WTC11 (cell line): ENCODE measurements around the gene PNMA6E. TPM values are rescaled to one million over a fixed set of nuclear protein-coding genes. Genes with fewer than 3 reads are reported as not detected.

Experiments
- ATAC-seq: fragments of 200-7000 bp; cut with Tn5 transposase; 2 replicates; pipeline ENCODE4 v1.10.0; 2021; ENCODE audit warnings: mild to moderate bottlenecking, moderate library complexity
- CTCF ChIA-PET: fragments of 300-600 bp; sonication (Branson Sonifier 250); formaldehyde crosslinking; loops from one replicate; lab custom pipeline; 2021; ENCODE audit warnings: antibody characterized with exemption; lab: Charles Lee
- POLR2A ChIA-PET: fragments of 350-600 bp; sonication (Branson Sonifier 250); formaldehyde crosslinking; loops from one replicate; lab custom pipeline; 2021; ENCODE audit warnings: antibody characterized with exemption; lab: Charles Lee
- DNase-seq: peaks from one replicate; pipeline ENCODE4 v3.0.0; 2021; ENCODE audit warnings: low spot score
- H3K27ac Mint-ChIP-seq: 2 replicates; pipeline ENCODE4 v1.8.0; 2021; ENCODE audit warnings: mixed read lengths
- H3K27me3 Mint-ChIP-seq: 2 replicates; pipeline ENCODE4 v1.8.0; 2021; ENCODE audit warnings: low read depth, mild to moderate bottlenecking, moderate library complexity, mixed read lengths
- H3K36me3 Mint-ChIP-seq: 2 replicates; pipeline ENCODE4 v1.8.0; 2021; ENCODE audit warnings: mixed read lengths
- H3K4me1 Mint-ChIP-seq: 2 replicates; pipeline ENCODE4 v1.8.0; 2022; ENCODE audit warnings: mixed read lengths
- H3K4me3 Mint-ChIP-seq: 2 replicates; pipeline ENCODE4 v1.8.0; 2021; ENCODE audit warnings: mild to moderate bottlenecking, moderate library complexity, mixed read lengths
- H3K9me3 Mint-ChIP-seq: 2 replicates; pipeline ENCODE4 v1.8.0; 2021; ENCODE audit warnings: mixed read lengths
- CBFB ChIP-seq: sonication (generic); formaldehyde crosslinking; IDR thresholded peaks from 2 replicates; pipeline ENCODE4 v1.8.1; 2022; ENCODE audit warnings: mild to moderate bottlenecking, low read depth, missing genetic modification reagents
- EMX1 ChIP-seq: fragments of 250-450 bp; sonication (Bioruptor Pico); IDR thresholded peaks from 2 replicates; pipeline ENCODE4 v1.8.0; 2021; ENCODE audit warnings: mild to moderate bottlenecking
- GABPB1 ChIP-seq: sonication (generic); formaldehyde crosslinking; IDR thresholded peaks from 2 replicates; pipeline ENCODE4 v1.8.1; 2023; ENCODE audit warnings: mild to moderate bottlenecking, missing genetic modification reagents
- GTF2I ChIP-seq: fragments of 250-450 bp; sonication (Bioruptor Pico); conservative IDR thresholded peaks from 2 replicates; pipeline ENCODE4 v1.4.0; 2021; ENCODE audit warnings: mild to moderate bottlenecking
- JUN ChIP-seq: sonication (generic); formaldehyde crosslinking; IDR thresholded peaks from 2 replicates; pipeline ENCODE4 v1.8.0; 2023; ENCODE audit warnings: mild to moderate bottlenecking, missing genetic modification reagents
- MYBL2 ChIP-seq: sonication (generic); formaldehyde crosslinking; IDR thresholded peaks from 2 replicates; pipeline ENCODE4 v1.8.1; 2023; ENCODE audit warnings: mild to moderate bottlenecking, moderate library complexity, missing genetic modification reagents
- OVOL2 ChIP-seq: fragments of 250-450 bp; sonication (Bioruptor Pico); IDR thresholded peaks from 2 replicates; pipeline ENCODE4 v1.9.0; 2021; ENCODE audit warnings: mild to moderate bottlenecking, borderline replicate concordance
- RELA ChIP-seq: sonication (generic); formaldehyde crosslinking; IDR thresholded peaks from 2 replicates; pipeline ENCODE4 v1.8.1; 2022; ENCODE audit warnings: missing genetic modification reagents, mild to moderate bottlenecking, borderline replicate concordance
- SMAD3 ChIP-seq: sonication (generic); formaldehyde crosslinking; IDR thresholded peaks from 2 replicates; pipeline ENCODE4 v1.8.0; 2022; ENCODE audit warnings: missing genetic modification reagents, mild to moderate bottlenecking, borderline replicate concordance
- SOX15 ChIP-seq: fragments of 250-450 bp; sonication (Bioruptor Pico); IDR thresholded peaks from 2 replicates; pipeline ENCODE4 v1.9.0; 2021; ENCODE audit warnings: mild to moderate bottlenecking
- ZBTB21 ChIP-seq: sonication (generic); formaldehyde crosslinking; IDR thresholded peaks from 2 replicates; pipeline ENCODE4 v1.8.1; 2023; ENCODE audit warnings: mild to moderate bottlenecking, missing genetic modification reagents, borderline replicate concordance
- ZNF219 ChIP-seq: sonication (generic); formaldehyde crosslinking; IDR thresholded peaks from 2 replicates; pipeline ENCODE4 v1.8.0; 2023; ENCODE audit warnings: missing genetic modification reagents, mild to moderate bottlenecking, borderline replicate concordance
- ZNF416 ChIP-seq: fragments of 250-450 bp; sonication (Bioruptor Pico); IDR thresholded peaks from 2 replicates; pipeline ENCODE4 v1.9.0; 2021; ENCODE audit warnings: mild to moderate bottlenecking, inconsistent platforms
- total RNA-seq: library from RNA; stranded (reverse); gene quantifications from 3 replicates; pipeline ENCODE4 v1.2.3, GENCODE V29; 2021
- TF ChIP-seq, protein P1 (sequence below): sonication (generic); formaldehyde crosslinking; IDR thresholded peaks from 2 replicates; pipeline ENCODE4 v1.8.1; 2023; ENCODE audit warnings: mild to moderate bottlenecking, missing genetic modification reagents
- TF ChIP-seq, protein P2 (sequence below): fragments of 250-450 bp; sonication (Bioruptor Pico); IDR thresholded peaks from 2 replicates; pipeline ENCODE4 v2.1.2; 2022; ENCODE audit warnings: mild to moderate bottlenecking, moderate library complexity
- TF ChIP-seq, protein P3 (sequence below): sonication (generic); formaldehyde crosslinking; IDR thresholded peaks from 2 replicates; pipeline ENCODE4 v1.8.1; 2022; ENCODE audit warnings: missing genetic modification reagents, borderline replicate concordance
- TF ChIP-seq, protein P4 (sequence below): sonication (generic); formaldehyde crosslinking; IDR thresholded peaks from 2 replicates; pipeline ENCODE4 v1.8.0; 2023; ENCODE audit warnings: mild to moderate bottlenecking, missing genetic modification reagents
- TF ChIP-seq, protein P5 (sequence below): sonication (generic); formaldehyde crosslinking; IDR thresholded peaks from 2 replicates; pipeline ENCODE4 v1.8.0; 2023; ENCODE audit warnings: missing genetic modification reagents

Gene PNMA6E
- total RNA-seq, 1 experiment from 2014 or later: not detected

DNA sequence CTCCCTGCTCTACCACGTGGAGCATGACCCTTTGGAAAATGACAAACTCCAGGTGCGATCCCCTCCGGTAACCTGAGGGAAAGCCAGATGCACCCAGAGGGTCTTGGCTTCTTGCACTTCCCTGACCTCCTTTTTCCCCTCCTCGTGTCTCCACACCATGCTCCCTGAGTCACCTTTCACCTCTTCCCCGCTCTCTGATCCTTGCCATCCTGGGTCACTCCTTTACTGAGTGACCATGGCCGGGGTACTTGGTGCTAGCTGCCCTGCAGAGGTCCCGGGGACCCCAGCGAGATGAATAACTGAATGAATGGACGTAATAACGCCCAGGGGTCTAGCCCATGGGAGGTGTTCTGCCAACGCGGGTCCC is 9.7 kb upstream of the PNMA6E start (continued):
- TF ChIP-seq ZNF219 (CRISPR knock-in tag) (no peak), RELA (CRISPR knock-in tag) (no peak)

DNA sequence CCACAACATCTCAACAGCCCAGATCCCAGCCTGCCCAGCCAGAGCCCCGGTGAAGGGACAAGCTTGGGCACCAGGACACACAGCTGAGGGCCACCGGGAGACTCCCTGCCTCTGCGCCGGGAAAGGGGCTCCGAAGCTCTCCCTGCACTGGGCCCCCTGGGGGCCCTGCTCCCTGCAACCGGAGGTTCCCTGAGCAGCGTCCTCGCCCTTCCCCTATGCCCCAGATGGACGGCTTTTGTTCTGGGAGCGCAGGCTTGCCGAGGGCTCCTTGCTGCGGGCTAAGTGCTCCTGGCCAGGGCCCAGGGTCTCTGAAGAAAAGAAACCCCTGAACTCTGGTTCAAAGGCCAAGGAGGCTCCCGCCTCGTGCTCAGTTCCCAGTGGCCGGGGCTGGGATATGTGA is 9.2 kb upstream of the PNMA6E start:
- Mint-ChIP-seq H3K4me3 (peak overlapping the region; percentile 59), H3K27ac (no peak overlapping the region), H3K36me3 (no peaks in the 10 kb centered on the region), H3K27me3 (peaks cover 19% of the 10 kb centered on the region), H3K4me1 (peaks cover 8% of the 10 kb centered on the region), H3K9me3 (no peaks in the 10 kb centered on the region)
- no peak for DNase-seq
- ATAC-seq: no peak
- CTCF ChIA-PET: no interaction called here
- POLR2A ChIA-PET: no interaction called here
- TF ChIP-seq OVOL2 (CRISPR knock-in tag): no peak

DNA sequence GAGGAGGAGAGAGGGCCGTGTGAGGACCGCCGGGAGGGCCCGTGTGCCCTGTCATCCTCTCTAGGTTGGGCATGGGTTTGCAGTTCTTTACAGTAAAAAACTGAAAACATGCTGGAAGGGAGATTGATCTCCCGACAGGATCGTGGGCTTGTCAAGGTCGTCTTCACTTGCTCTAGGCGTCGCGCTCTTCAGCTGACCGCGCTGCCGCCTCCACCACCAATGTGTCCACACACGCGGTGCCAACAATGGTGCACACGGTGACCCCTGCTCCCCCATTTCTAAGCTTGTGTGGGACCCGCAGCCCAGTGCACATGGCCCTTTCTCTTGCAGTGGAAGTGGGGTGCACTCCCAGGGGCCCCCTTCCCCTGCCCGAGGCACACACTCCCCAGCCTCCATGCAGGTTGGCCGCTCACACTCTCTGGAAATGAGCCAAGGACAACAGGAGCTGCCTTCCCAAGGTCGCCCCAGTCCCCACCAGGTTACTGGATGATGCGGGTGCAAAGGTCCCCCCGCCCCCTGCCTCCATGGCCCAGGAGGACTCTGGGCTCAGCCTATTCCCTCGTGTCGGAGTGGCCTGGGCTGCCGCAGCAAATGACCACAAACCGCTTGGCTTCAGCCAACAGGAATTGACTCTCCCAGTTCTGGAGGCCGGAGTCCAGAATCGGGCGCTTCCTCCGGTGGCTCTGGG is 8.4 kb upstream of the PNMA6E start:
- no peak for TF ChIP-seq EMX1 (CRISPR knock-in tag)
- TF ChIP-seq, protein P1, sequence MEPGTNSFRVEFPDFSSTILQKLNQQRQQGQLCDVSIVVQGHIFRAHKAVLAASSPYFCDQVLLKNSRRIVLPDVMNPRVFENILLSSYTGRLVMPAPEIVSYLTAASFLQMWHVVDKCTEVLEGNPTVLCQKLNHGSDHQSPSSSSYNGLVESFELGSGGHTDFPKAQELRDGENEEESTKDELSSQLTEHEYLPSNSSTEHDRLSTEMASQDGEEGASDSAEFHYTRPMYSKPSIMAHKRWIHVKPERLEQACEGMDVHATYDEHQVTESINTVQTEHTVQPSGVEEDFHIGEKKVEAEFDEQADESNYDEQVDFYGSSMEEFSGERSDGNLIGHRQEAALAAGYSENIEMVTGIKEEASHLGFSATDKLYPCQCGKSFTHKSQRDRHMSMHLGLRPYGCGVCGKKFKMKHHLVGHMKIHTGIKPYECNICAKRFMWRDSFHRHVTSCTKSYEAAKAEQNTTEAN (CRISPR knock-in tag): no peak
- no peak for DNase-seq
- no peak for ATAC-seq
- Mint-ChIP-seq H3K27me3 (peaks cover 19% of the 10 kb centered on the region), H3K9me3 (no peaks in the 10 kb centered on the region), H3K4me3 (no peak overlapping the region), H3K27ac (no peak overlapping the region), H3K36me3 (no peaks in the 10 kb centered on the region), H3K4me1 (peaks cover 8% of the 10 kb centered on the region)
- ChIA-PET CTCF (no interaction called here), POLR2A (no interaction called here)

DNA sequence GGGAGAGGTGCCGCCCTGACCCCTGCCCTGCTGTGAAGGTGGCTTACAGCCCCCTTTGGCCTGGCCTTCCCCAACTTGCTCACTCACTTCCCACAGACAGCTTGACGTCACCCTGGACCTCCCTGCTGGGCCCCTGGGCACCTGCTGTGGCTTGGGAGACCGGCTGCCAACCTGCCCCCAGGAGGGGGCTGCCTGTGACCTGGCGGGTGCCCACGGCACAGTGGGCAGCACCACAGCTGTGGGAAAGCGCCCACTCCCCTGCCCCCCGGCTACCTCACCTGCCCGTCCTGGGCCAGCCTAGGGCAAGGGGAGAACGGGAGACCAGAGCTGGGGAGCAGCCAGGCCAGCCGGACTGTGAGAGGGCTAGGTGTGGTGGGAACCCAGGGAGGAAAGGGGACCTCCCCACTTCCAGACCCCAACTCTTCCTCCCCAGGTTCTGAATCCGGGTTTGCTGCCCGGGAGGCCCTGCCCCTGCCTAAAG is 7.8 kb upstream of the PNMA6E start:
- no peak for ATAC-seq
- no peaks in the 10 kb centered on the region for H3K36me3 Mint-ChIP-seq
- H3K9me3 Mint-ChIP-seq: no peaks in the 10 kb centered on the region
- POLR2A ChIA-PET: no interaction called here
- CTCF ChIA-PET: no interaction called here
- TF ChIP-seq JUN (no peak), SMAD3 (CRISPR knock-in tag) (no peak), CBFB (CRISPR knock-in tag) (no peak)
- TF ChIP-seq, protein P2, sequence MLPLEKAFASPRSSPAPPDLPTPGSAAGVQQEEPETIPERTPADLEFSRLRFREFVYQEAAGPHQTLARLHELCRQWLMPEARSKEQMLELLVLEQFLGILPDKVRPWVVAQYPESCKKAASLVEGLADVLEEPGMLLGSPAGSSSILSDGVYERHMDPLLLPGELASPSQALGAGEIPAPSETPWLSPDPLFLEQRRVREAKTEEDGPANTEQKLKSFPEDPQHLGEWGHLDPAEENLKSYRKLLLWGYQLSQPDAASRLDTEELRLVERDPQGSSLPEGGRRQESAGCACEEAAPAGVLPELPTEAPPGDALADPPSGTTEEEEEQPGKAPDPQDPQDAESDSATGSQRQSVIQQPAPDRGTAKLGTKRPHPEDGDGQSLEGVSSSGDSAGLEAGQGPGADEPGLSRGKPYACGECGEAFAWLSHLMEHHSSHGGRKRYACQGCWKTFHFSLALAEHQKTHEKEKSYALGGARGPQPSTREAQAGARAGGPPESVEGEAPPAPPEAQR (CRISPR knock-in tag): no peak
- H3K4me1 Mint-ChIP-seq: peaks cover 8% of the 10 kb centered on the region
- no peak overlapping the region for H3K27ac Mint-ChIP-seq
- peaks cover 19% of the 10 kb centered on the region for H3K27me3 Mint-ChIP-seq
- no peak for DNase-seq
- no peak overlapping the region for H3K4me3 Mint-ChIP-seq

DNA sequence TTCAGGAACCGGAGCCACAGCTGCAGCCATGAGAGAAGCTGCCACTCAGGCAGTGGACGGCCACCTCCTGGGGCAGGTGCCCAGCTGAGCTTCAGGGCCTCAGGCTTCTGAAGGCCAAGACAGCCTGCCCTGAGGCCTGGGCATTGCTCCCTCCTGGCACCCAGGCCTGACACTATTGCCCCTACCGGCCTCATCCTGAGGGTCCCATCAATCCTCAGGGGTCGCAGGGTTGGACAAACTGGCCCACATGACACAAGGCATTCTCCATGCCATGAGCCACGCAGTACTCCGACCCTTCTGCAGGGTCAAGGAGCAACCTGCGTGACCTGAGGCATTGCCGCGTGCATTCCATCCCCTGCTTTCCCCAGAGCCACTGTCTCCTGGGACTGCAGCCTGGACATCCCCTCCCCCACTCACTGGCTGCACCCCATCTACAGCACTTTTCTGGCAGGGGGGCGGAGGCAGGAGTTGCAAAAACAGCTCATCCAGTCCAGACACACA is 7.1 kb upstream of the PNMA6E start:
- ATAC-seq (no peak), DNase-seq (no peak)
- POLR2A ChIA-PET: no interaction called here
- no peak overlapping the region for H3K27ac Mint-ChIP-seq
- H3K36me3 Mint-ChIP-seq: no peaks in the 10 kb centered on the region
- no peaks in the 10 kb centered on the region for H3K9me3 Mint-ChIP-seq
- H3K4me3 Mint-ChIP-seq: no peak overlapping the region
- peaks cover 19% of the 10 kb centered on the region for H3K27me3 Mint-ChIP-seq
- TF ChIP-seq ZNF416 (CRISPR knock-in tag): no peak
- TF ChIP-seq, protein P3, sequence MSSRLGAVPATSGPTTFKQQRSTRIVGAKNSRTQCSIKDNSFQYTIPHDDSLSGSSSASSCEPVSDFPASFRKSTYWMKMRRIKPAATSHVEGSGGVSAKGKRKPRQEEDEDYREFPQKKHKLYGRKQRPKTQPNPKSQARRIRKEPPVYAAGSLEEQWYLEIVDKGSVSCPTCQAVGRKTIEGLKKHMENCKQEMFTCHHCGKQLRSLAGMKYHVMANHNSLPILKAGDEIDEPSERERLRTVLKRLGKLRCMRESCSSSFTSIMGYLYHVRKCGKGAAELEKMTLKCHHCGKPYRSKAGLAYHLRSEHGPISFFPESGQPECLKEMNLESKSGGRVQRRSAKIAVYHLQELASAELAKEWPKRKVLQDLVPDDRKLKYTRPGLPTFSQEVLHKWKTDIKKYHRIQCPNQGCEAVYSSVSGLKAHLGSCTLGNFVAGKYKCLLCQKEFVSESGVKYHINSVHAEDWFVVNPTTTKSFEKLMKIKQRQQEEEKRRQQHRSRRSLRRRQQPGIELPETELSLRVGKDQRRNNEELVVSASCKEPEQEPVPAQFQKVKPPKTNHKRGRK: no peak
- no peak for TF ChIP-seq MYBL2 (CRISPR knock-in tag)
- no peak for TF ChIP-seq ZNF219 (CRISPR knock-in tag)
- TF ChIP-seq, protein P4, sequence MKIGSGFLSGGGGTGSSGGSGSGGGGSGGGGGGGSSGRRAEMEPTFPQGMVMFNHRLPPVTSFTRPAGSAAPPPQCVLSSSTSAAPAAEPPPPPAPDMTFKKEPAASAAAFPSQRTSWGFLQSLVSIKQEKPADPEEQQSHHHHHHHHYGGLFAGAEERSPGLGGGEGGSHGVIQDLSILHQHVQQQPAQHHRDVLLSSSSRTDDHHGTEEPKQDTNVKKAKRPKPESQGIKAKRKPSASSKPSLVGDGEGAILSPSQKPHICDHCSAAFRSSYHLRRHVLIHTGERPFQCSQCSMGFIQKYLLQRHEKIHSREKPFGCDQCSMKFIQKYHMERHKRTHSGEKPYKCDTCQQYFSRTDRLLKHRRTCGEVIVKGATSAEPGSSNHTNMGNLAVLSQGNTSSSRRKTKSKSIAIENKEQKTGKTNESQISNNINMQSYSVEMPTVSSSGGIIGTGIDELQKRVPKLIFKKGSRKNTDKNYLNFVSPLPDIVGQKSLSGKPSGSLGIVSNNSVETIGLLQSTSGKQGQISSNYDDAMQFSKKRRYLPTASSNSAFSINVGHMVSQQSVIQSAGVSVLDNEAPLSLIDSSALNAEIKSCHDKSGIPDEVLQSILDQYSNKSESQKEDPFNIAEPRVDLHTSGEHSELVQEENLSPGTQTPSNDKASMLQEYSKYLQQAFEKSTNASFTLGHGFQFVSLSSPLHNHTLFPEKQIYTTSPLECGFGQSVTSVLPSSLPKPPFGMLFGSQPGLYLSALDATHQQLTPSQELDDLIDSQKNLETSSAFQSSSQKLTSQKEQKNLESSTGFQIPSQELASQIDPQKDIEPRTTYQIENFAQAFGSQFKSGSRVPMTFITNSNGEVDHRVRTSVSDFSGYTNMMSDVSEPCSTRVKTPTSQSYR (CRISPR knock-in tag): no peak
- TF ChIP-seq GTF2I (CRISPR knock-in tag): no peak
- no peak for TF ChIP-seq CBFB (CRISPR knock-in tag)
- TF ChIP-seq SOX15 (CRISPR knock-in tag): no peak
- TF ChIP-seq, protein P5, sequence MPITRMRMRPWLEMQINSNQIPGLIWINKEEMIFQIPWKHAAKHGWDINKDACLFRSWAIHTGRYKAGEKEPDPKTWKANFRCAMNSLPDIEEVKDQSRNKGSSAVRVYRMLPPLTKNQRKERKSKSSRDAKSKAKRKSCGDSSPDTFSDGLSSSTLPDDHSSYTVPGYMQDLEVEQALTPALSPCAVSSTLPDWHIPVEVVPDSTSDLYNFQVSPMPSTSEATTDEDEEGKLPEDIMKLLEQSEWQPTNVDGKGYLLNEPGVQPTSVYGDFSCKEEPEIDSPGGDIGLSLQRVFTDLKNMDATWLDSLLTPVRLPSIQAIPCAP (CRISPR knock-in tag): no peak
- TF ChIP-seq GABPB1 (CRISPR knock-in tag): no peak
- no peak for TF ChIP-seq ZBTB21 (CRISPR knock-in tag)
- CTCF ChIA-PET: no interaction called here
- H3K4me1 Mint-ChIP-seq: peaks cover 8% of the 10 kb centered on the region
